Endometrium (tissue), 2 donors: ENCODE measurements around the gene WTIP.

Experiments used
- FAIRE-seq: peaks from 2 replicates; lab custom pipeline; 2012; peaks lifted over from hg19 to GRCh38; lab: Jason Lieb, UNC
- donor health status: control.
- donor health status: control.

WTIP gene

GRCh38 chr19:34479396-34479795 lies 2.2 kb upstream of the WTIP start:
- FAIRE-seq, result no peak

DNA sequence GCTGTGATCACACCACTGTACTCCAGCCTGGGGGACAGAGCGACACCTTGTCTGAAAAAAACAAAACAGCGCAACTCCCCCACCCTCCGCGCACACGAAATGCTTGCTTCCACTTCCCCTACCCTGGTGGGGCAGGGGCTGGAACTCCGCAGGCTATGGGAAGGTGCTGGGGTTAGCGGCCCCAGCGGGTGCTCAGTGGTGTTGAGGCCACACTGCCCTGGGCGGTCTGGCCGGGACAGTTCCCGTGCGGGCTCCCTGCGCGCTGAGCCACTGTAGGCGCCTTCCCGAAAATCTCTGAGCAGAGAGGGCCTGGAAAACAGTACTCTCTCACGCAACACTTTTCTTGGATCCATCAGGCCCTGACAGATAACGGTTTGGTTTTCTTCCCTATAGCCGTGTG lies 1.1 kb upstream of the WTIP start:
- FAIRE-seq, result no peak

DNA sequence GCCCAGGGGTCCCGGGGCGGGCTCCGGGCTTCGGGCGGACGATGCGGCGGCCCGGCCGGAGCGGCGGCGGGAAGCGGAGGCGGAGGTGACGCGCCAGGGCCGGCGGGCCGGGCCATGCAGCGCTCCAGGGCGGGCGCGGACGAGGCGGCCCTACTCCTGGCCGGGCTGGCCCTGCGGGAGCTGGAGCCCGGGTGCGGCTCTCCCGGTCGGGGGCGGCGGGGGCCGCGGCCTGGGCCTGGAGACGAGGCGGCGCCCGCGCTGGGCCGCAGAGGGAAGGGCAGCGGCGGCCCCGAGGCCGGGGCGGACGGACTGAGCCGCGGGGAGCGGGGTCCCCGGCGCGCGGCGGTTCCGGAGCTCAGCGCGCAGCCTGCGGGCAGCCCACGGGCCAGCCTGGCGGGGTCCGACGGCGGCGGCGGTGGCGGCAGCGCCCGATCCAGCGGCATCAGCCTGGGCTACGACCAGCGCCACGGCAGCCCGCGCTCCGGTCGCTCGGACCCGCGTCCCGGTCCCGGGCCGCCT lies 362 bp downstream of the WTIP start:
- FAIRE-seq, result no peak

GRCh38 chr19:34482380-34483250 lies 1.1 kb downstream of the WTIP start:
- no peak for FAIRE-seq

DNA sequence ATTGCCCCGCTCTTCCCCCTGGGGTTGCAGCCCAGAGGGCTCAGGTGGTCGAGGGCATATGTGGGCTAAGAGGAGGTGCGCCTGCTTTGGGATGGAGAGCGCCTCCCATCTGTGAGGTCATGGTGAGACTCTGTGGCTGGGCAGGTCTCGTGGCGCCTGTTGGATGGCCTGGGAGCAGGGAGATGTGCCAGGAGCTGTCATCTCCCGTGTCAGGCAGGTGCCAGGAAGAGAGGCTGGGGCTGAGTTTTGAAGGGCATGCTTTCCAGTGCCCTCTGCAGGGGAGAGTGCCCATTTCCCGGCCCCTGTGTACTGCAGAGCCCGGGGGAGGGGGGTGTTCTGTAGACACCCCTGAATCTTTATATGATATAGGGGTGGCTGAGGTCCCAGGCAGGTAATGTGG lies 2.8 kb downstream of the WTIP start:
- no peak for FAIRE-seq

GRCh38 chr19:34485831-34486230 lies 4.3 kb downstream of the WTIP start:
- no peak for FAIRE-seq

- FAIRE-seq, result no peak
These were observed 6.1 kb downstream of the WTIP start for GRCh38 chr19:34487651-34488051.

GRCh38 chr19:34489175-34489574 lies 7.6 kb downstream of the WTIP start:
- FAIRE-seq, result no peak

DNA sequence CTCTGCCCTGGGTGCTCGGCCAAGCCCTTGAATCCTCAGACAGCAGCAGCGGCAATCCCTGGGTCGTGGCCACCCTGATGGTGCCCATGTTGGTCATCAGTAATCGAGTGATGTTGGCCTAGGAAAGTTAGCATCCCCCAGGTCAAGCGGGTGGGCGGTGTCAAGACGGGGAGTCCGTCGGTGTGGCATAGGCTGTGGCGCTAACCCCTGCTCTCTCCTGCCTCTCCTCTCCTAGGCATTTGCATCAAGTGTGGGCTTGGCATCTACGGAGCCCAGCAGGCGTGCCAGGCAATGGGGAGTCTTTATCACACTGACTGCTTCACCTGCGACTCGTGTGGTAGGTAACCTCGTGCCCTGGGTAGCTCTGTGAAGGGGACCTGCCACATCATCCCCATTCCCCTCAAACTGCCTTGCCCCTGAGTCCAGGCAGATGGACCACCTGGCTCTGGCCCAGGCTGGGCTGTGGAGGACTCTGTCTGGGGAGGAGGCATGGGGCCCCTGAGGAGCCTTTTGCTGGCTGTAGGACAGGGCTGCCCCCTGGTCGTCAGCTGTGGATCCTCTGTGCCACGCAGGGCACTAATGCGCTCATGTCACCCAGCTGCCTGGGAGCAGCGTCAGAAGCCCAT lies 8.7 kb downstream of the WTIP start:
- FAIRE-seq, result no peak

DNA sequence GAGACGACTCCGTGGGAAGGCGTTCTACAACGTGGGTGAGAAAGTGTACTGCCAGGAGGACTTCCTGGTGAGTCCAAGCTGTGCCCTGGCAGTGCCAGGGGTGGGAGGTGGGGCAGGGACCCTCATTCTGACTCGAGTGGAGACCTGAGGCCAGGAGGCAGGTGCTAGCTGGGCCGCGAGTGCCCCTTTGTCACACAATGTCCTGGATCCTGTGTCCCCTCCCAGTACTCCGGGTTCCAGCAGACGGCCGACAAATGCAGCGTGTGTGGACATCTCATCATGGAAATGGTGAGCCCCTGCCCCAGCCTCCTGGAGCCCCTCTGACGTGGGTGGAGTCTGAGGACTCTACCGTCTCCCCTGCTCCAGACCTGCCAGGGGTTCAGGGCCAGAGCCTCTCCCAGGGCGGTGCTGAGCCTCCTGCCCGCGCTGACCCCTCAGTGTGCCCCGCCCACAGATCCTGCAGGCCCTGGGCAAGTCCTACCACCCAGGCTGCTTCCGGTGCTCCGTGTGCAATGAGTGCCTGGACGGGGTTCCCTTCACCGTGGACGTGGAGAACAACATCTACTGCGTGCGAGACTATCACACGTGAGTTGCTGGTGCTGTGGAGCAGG lies 11.6 kb downstream of the WTIP start:
- no peak for FAIRE-seq

DNA sequence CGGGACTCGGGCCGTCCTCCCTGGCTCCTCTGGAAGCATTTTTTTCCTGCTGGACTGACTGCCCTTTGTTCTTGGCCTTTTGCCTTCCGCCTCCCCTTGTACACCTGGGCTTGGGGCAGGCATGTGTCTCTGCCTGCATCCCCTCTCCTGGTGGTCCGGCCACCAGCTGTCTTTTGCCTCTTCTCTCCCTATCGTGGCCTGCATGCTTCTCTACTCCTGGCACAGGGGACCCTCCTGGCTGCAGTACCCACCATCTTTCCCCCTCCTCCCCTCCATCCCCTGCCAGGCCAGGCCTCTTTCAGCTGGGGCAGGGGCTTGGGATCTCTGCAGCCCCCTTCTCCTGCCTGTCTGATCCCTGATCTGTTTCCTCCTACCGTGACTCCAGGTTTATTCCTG lies 12.1 kb downstream of the WTIP start:
- FAIRE-seq, result no peak

DNA sequence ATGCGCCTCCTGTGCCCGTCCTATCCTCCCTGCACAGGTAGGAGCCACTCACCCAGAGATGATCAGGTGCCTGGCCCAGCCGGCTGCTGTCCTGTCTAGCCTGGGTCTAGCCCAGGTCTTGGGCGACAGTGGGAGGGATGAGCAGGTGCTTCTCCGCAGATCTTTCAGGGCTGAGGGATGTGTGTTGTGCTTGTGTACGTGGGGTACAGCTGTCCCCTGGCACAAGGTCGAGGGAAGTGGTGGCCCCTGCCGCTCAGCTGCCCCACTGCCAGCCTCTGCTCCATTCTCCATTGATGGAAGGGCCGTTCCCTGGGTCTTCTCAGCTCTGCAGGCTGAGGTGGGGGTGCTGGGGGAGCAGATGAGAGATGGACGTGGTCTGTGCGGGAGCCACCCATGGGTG lies 13.0 kb downstream of the WTIP start:
- FAIRE-seq, result no peak

GRCh38 chr19:34495416-34495815 lies 13.9 kb downstream of the WTIP start:
- no peak for FAIRE-seq

GRCh38 chr19:34497112-34497805 lies 15.7 kb downstream of the WTIP start:
- no peak for FAIRE-seq

- no peak for FAIRE-seq
These were observed 17.7 kb downstream of the WTIP start for GRCh38 chr19:34499155-34499834.

GRCh38 chr19:34500656-34501120 lies 19.1 kb downstream of the WTIP start:
- FAIRE-seq, result no peak

DNA sequence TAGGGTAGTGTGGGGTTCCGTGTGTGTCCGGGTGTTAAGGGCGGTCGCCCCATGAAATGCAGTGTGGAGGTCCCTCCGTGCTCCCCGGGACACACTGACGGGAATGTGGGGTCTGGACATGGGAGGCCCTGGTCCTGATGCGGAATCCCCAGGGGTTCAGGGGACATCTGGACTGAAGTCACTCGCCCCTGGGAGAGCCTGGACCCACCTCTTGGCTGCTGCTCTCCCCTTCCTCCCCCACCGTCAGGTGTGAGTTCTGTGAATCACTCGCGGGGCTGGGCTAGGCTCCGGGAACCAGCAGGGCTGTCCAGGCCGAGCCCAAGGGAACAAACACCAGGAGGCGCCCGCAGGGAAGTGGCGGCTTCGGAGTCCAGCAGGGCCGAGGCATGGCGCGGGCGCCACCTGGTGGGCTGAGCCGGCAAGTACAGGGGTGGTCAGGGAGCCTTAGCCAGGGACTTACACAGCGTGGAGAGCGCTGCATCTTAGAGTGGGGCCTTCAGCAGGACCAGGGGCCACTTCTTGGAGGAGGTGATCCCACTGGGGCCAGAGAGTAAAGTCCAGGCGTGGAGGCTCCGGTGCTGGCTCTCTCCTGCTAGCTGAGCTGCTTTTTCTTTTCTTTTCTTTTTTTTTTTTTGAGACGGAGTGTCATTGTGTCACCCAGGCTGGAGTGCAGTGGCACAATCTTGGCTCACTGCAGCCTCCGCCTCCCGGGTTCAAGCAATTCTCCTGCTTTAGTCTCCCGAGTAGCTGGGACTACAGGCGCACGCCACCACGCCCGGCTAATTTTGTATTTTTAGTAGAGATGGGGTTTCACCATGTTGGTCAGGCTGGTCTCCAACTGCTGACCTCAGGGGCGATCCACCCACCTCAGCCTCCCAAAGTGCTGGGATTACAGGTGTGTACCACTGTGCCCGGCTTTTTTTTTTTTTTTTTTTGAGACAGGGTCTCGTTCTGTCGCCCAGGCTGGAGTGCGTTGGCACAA lies 20.1 kb downstream of the WTIP start:
- no peak for FAIRE-seq

GRCh38 chr19:34502582-34503411 lies 21.2 kb downstream of the WTIP start:
- FAIRE-seq, result no peak

DNA sequence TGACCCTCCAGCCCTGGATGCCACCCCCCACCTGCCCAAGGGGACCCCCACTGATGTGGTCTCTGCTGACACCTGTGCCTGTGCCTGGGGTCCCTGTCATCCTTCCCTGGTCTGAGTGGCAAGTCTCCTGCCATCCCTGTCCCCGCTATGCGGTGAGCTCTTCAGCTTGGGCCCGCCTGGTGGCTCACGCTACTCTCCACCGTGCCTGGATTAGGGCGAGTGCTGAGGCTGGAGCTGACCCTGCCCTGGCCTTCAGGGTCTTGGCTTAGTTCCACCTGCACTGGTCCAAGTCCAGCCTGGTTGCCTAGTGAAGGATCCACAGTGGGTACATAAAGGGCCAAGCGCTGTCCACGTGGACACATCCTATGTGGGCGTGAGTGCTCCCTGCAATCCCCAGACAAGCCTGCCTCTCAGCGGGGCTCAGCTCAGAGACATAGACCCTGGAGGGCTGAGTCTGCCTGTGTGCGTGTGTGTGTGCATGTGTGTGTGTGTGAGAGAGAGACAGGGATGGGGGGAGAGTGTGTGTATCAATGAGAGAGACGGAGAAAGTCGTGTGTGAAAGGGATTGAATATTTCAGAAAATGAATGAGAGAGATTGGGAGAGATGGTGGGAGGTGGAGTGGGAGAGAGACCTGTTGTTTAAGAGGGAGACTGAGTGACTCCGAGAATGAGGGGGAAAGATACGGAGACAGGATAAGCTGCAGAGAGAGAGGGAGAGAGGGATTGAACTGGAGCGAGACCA lies 22.1 kb downstream of the WTIP start:
- FAIRE-seq, result no peak
